ENCODE results near the gene C1orf35.

Gene C1orf35

GRCh38 chr1:228102791-228103620 is at the start of gene C1orf35:
TSS of gene C1orf35 (minus strand) at chr1:228103325. CDS start at chr1:228103227, 98 bp downstream.
- no peak for TF ChIP-seq CTCF (conservative IDR thresholded peaks at IDR 0.05)
- H3K27ac ChIP-seq: peak within 1 kb of the TSS; percentile 62

GRCh38 chr1:228152918-228153258 is 49.8 kb upstream of the C1orf35 start:
- no peak for TF ChIP-seq CTCF (conservative IDR thresholded peaks at IDR 0.05)
- no peak overlapping the region for H3K27ac ChIP-seq

- TF ChIP-seq CTCF (conservative IDR thresholded peaks at IDR 0.05): no peak
- no peak overlapping the region for H3K27ac ChIP-seq
Observed at GRCh38 chr1:228152097-228152917, 49.2 kb upstream of the C1orf35 start.

DNA sequence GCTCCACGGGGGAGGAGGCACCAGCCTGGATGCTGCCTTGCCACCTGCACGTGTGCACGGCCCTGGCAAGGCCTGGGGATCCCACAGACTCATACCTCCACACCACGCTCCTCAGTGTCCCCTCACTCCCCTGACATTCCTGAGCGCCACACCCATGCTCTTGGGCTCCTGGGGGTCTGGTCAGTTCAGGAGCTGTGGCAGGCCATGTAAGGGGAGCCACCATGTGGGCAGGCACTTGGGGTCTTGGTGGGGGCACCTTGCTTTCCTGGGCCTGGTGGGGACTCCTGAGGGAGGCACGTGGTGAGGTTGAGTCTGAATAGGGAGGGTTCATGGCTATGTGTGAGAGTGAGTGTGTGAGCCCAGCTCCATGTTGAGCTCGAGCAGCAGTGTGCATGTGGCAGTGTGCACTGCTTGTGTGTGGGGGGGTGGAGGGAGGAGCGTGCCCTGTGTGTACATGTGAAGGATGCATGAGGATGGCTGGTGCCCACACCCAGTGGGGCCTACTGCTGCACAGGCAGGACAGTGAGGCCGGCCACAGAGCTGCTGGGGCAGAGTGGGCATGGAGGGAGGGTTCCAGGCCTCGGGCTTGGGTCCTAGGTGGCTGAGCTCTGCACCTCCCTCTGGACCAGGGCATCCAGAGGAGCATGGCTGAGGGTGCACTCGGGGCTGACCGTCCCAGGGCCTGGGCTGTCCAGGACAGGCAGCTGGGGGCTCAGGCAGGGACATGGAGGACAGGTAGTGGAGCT is 48.2 kb upstream of the C1orf35 start:
- H3K27ac ChIP-seq: no peak overlapping the region
- TF ChIP-seq CTCF (conservative IDR thresholded peaks at IDR 0.05): no peak

DNA sequence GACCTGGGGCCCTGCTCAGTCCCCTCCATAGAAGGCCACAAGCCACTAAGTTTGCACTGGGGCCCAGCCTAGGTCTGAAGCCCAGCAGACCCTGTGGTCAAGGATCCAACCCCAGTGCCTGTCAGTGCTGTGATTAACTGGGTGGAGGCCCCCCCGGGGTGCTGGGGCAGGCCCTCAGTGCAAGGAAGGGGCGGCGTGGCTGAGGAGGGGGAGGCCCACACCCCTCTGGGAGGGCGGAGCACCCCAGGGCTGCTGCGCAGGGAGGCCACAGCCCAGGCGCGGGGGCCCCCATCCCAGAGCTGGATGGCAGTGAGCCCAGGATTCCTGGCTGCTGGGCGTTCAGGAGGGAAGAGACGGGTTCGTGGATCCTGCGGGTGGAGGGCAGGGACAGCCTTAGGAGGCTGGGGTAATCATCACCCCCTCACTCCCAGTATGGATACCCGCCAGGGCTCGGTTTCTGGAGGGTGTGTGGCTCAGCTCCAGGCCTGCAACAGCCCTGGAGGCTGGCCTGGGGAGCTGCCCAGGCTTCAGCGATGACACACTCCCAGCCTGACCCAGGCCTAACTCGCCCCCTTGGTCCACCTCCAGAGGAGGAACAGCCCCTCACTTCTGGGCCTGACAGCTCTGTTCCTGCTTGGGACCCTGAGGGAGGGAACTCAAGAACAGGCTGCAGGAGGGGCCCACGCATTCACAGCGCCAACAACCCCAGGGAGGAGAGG is 47.5 kb upstream of the C1orf35 start:
- no peak overlapping the region for H3K27ac ChIP-seq

DNA sequence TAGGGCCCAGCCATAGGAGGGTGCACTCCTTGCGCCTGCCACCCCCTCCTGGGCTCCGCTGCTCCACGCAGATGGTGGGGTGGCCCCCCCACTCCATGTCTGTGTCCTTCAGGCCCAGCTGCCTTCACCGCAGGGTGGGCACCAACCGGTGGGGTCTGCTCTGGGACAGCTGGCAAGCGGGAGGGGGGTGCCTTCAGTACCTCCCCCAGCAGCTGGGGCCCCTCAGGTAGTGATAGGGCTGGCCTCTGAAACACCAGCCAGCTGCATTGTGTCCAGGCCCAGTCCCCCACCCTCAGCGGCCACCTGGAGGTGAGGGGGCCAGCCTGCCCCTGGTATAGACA is 47.0 kb upstream of the C1orf35 start:
- no peak overlapping the region for H3K27ac ChIP-seq

More for the DNA sequence above, 47.5 kb upstream of the C1orf35 start:
- no peak for TF ChIP-seq CTCF (conservative IDR thresholded peaks at IDR 0.05)

More for the DNA sequence above, 47.0 kb upstream of the C1orf35 start:
- no peak for TF ChIP-seq CTCF (conservative IDR thresholded peaks at IDR 0.05)

All from VCaP (cell line).